Measurements from ENCODE around the gene ACTA2. TPM values are rescaled to one million over a fixed set of nuclear protein-coding genes. Genes with fewer than 3 reads are reported as not detected.

ACTA2 gene
- total RNA-seq, 4 donors from 2014 or later: 64.6 to 1,343 (median 285) TPM

GRCh38 chr10:88886557-88886956, 66.0 kb downstream of the ACTA2 start:
- Histone ChIP-seq H3K9me3 (no peaks in the 10 kb centered on the region), H3K4me1 (peaks cover 8 to 37% (median 15%) of the 10 kb centered on the region in 3 donors), H3K27ac (no peak overlapping the region), H3K4me3 (no peak overlapping the region), H3K27me3 (no peaks in the 10 kb centered on the region), H3K36me3 (no peaks in the 10 kb centered on the region)
- DNase-seq: no peak
- intact Hi-C loops (cut with DNase I): no loop called here
- TF ChIP-seq CTCF (IDR thresholded peaks at IDR 0.05) (no peak), POLR2A (IDR thresholded peaks at IDR 0.05) (no peak)

Small RNA genes within 50 kb of the gene (small RNA-seq; reads per million reads assigned to genes)
- 0 reads per million in 4 donors for gene RF02116

Other genes with a start within 250 kb of the ACTA2 start
- 1 to 10 TPM in 3 of 4 donors, not detected in 1; 1.9 to 3.3 (median 2.4) TPM for gene LIPK, start 246.5 kb downstream of the ACTA2 start, total RNA-seq
- gene LIPN, start 192.8 kb downstream of the ACTA2 start, total RNA-seq: 1 to 10 TPM in 1 of 4 donors, under 1 TPM in 1, not detected in 2; 0.19 to 2.2 TPM
- not detected for gene LIPM, start 150.0 kb downstream of the ACTA2 start, total RNA-seq
- gene ANKRD22, start 100.9 kb downstream of the ACTA2 start, total RNA-seq: 10 to 100 TPM; 26.3 to 43.5 (median 31.5) TPM
- 10 to 100 TPM in 2 of 4 donors, 1 to 10 TPM in 2; 3.5 to 21.0 (median 7.6) TPM for gene STAMBPL1, start 72.5 kb downstream of the ACTA2 start, total RNA-seq
- 10 to 100 TPM; 14.9 to 33.6 (median 19.4) TPM for gene FAS, start 38.0 kb upstream of the ACTA2 start, total RNA-seq